Skeletal muscle satellite cell (primary cell): Measurements from ENCODE around the gene MAP2K5.

Source experiments
- H3K27me3 ChIP-seq: 2 replicates; pipeline ENCODE4 v1.7.0; 2013; ENCODE audit warnings: low read length; ENCODE audit not compliant: control insufficient read depth, insufficient read depth
- H3K36me3 ChIP-seq: 2 replicates; pipeline ENCODE4 v1.7.0; 2013; ENCODE audit warnings: mild to moderate bottlenecking, control low read depth, low read length; ENCODE audit not compliant: insufficient read depth
- H3K4me1 ChIP-seq: 2 replicates; pipeline ENCODE4 v1.7.0; 2013; ENCODE audit warnings: low read length; ENCODE audit not compliant: control insufficient read depth, insufficient read depth
- H3K4me2 ChIP-seq: 2 replicates; pipeline ENCODE4 v1.7.0; 2013; ENCODE audit warnings: mild to moderate bottlenecking, low read length
- H3K4me3 ChIP-seq: 2 replicates; pipeline ENCODE4 v1.7.0; 2013; ENCODE audit warnings: low read length
- H3K9ac ChIP-seq: 2 replicates; pipeline ENCODE4 v1.7.0; 2013; ENCODE audit warnings: mild to moderate bottlenecking, low read depth, low read length, moderate library complexity
- H3K9me3 ChIP-seq: replicated peaks from 2 replicates; pipeline ENCODE4 v1.7.0; 2013; ENCODE audit warnings: mild to moderate bottlenecking, control low read depth, low read length

Gene MAP2K5

DNA sequence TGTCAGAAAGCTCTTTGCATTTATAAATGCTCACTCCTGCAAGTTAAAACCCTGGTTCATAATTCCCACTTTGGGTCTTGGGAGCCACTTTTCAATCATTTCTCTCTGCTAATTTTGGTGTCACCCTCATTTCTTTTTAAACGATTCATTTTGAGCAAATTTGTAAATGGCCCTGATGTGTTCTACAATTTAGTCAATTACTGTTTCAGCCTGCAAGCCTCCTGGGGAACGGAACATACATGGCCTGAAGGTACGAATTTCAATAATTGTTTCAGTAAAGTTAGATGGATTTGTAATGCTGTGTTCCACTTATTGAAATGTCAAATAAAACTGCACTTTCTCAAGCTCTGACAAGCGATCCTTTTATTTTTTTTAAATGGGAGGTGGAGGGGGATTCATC is 43.2 kb downstream of the MAP2K5 start:
- Histone ChIP-seq H3K9me3 (no peaks in the 10 kb centered on the region), H3K4me3 (no peak overlapping the region), H3K4me1 (no peaks in the 10 kb centered on the region), H3K36me3 (peaks cover 8% of the 10 kb centered on the region), H3K4me2 (no peak overlapping the region), H3K27me3 (no peaks in the 10 kb centered on the region), H3K9ac (no peak overlapping the region)

DNA sequence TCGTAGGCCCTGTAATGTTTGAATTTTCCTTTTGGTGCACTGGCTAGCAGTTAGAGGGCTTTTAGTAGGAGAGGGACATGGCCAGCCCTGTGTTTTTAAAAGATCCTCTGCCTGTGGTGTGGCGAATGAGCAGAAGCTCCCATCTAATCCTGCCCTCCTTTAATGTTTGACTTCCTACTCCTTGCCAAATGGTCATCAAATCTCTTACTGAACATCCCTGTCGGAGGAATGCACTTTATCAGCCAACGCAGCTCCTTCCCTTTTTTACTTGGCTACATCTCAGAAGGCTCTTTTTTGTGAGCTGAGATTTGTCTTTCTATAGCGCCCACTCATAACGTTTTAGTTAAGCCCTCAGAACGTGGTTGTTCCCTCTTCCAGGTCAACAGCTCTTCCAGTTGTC is 44.8 kb downstream of the MAP2K5 start:
- H3K4me2 ChIP-seq = no peak overlapping the region
- H3K4me3 ChIP-seq = no peak overlapping the region
- no peaks in the 10 kb centered on the region for H3K27me3 ChIP-seq
- no peaks in the 10 kb centered on the region for H3K4me1 ChIP-seq
- peaks cover 8% of the 10 kb centered on the region for H3K36me3 ChIP-seq
- no peaks in the 10 kb centered on the region for H3K9me3 ChIP-seq
- H3K9ac ChIP-seq = no peak overlapping the region

DNA sequence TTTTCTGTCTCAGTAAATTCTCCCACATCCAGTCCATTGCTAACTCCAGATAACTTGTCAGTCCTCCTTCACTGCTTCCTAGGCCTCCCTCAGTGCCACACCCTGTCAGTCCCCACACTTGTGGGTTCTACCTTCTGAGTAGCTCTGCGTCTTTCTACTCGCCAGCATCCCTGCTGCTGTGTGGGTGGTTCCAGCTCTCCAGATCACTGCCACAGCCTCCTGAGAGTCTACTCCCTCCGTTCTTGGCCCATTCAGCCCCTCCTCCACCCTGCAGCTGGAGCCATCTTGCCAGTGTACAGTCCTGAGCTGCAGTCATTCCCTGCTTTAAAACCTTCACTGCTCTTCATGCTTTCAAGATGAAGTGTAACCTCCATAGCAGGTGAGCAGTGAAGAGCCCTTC is 45.3 kb downstream of the MAP2K5 start:
- H3K4me1 ChIP-seq = no peaks in the 10 kb centered on the region
- H3K4me2 ChIP-seq = no peak overlapping the region
- peaks cover 8% of the 10 kb centered on the region for H3K36me3 ChIP-seq

DNA sequence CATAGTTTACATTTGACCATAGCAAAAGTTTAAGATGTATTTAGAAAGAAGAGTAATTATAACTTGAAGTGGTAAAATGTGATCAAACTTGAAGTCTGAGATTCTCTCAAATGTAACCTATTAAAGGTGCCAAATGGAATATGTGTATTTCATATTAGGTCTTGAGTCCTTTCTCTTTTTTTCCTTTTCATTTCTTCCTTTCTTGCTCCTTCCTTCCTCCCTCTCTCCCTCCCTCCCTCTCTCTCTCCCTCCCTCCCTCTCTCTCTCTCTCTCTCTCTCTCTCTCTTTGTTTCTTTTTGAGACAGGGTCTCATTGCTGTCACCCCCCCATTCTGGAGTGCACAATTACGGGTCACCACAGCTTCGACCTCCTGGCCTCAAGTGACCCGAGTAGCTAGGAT is 47.7 kb downstream of the MAP2K5 start:
- Histone ChIP-seq H3K36me3 (peaks cover 8% of the 10 kb centered on the region), H3K4me3 (no peak overlapping the region), H3K9me3 (no peaks in the 10 kb centered on the region), H3K4me1 (peaks cover 3% of the 10 kb centered on the region), H3K27me3 (no peaks in the 10 kb centered on the region), H3K9ac (no peak overlapping the region), H3K4me2 (no peak overlapping the region)

More for the DNA sequence above, 45.3 kb downstream of the MAP2K5 start:
- no peaks in the 10 kb centered on the region for H3K27me3 ChIP-seq
- no peak overlapping the region for H3K9ac ChIP-seq
- H3K9me3 ChIP-seq = no peaks in the 10 kb centered on the region
- H3K4me3 ChIP-seq = no peak overlapping the region

DNA sequence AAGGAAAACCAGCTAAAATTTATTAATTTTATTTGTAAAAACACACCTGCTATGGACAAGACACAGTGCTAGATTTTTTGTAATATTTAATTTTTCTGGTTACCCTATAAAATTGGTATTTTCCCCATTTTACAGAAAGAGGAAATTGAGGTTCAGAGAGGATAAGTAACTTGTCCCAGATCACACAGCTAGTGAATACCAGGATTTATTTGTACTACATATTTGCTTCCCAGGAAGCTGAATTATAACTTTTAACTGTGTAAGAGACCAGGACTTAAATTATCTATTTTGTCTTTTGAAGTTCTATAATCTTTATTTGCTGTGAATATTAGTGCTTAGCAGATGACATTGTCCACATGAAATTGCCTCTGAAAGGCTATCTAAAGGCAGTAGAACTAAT is 49.7 kb downstream of the MAP2K5 start:
- Histone ChIP-seq H3K4me1 (peaks cover 3% of the 10 kb centered on the region), H3K4me3 (no peak overlapping the region), H3K9ac (no peak overlapping the region), H3K36me3 (peaks cover 8% of the 10 kb centered on the region), H3K27me3 (no peaks in the 10 kb centered on the region), H3K4me2 (no peak overlapping the region), H3K9me3 (no peaks in the 10 kb centered on the region)

DNA sequence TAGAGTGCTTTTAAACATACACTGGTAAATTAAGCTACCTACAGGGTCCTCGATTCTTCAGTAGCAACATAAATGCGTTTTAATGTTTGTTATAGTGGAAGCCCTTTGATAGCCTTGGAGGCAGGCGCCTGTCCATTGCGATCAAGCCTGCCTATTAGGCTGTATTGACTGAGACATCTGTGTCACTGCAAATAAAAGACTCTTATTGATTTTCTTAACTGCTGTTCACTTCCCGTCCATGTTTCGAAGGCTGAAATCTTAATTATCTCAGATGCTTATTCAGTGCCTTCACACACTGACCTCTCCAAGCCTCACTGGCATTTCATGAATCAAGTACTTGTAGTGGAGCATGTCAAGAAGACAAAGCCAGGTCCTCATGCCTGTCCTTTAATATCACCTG is 51.1 kb downstream of the MAP2K5 start:
- Histone ChIP-seq H3K4me1 (peaks cover 3% of the 10 kb centered on the region), H3K9me3 (no peaks in the 10 kb centered on the region), H3K4me2 (no peak overlapping the region), H3K9ac (no peak overlapping the region), H3K4me3 (no peak overlapping the region), H3K36me3 (no peaks in the 10 kb centered on the region), H3K27me3 (no peaks in the 10 kb centered on the region)

DNA sequence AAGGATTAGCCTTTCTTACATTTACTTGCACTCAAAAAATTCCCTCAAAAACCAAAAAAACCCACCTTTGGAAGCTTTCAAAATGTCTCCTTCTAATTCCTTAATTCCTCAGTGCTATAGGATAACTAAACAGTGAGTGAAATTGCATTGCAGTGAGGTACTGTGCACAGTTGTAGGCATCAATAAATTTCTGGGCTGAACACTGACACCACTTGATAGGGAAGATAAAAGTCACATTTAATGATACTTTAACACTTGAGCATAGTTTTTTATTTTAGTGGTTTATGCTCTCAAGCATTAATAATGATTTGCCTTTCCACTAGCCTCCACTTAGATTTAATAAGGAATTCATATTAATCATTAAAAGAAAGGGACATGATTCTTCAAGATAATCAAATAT is 52.3 kb downstream of the MAP2K5 start:
- Histone ChIP-seq H3K36me3 (no peaks in the 10 kb centered on the region), H3K9ac (no peak overlapping the region), H3K4me2 (no peak overlapping the region), H3K27me3 (no peaks in the 10 kb centered on the region), H3K4me3 (no peak overlapping the region), H3K4me1 (peaks cover 3% of the 10 kb centered on the region), H3K9me3 (no peaks in the 10 kb centered on the region)

DNA sequence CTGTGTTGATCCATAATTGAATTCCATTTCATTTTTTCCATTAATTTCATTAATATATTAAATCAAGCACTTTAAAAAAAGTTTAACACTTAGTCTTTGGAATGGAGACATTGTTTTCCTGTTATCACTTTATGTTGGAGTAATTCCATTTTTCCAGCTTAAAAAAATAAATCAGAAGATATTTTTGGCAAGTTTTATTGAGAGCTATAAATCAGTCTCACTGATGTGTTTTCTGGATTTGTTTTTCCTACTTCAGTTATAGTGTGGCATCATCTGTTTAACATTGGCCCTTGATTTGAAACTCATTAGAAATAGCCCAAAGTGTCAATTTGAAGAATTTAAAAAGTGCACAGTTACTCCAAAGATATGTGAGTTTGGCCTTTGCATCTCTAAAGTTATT is 53.1 kb downstream of the MAP2K5 start:
- H3K36me3 ChIP-seq = no peaks in the 10 kb centered on the region
- no peaks in the 10 kb centered on the region for H3K27me3 ChIP-seq
- H3K9ac ChIP-seq = no peak overlapping the region
- H3K9me3 ChIP-seq = no peaks in the 10 kb centered on the region
- H3K4me2 ChIP-seq = no peak overlapping the region
- H3K4me3 ChIP-seq = no peak overlapping the region
- peaks cover 4% of the 10 kb centered on the region for H3K4me1 ChIP-seq

DNA sequence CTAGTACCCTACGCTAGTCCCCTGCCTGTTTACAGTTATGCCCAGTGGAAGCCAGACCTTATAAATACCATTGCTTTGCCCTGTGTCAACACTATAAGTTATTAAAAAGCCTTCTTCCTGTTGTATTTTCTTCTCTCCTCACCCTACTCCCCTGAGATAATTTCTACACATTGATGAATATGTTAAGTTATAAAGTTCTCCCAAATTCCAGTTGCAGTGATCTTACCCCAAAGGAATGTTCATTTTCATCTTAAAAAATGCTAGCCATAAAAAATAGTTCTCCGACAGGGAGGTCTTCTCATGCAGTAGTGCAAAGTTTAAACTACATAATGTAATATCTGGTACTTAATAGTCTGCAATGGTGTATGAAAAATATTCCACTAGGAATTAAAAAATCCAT is 58.6 kb downstream of the MAP2K5 start:
- H3K9me3 ChIP-seq = no peaks in the 10 kb centered on the region
- H3K4me1 ChIP-seq = peaks cover 9% of the 10 kb centered on the region
- H3K9ac ChIP-seq = no peak overlapping the region
- H3K36me3 ChIP-seq = no peaks in the 10 kb centered on the region
- H3K4me2 ChIP-seq = no peak overlapping the region
- no peaks in the 10 kb centered on the region for H3K27me3 ChIP-seq
- no peak overlapping the region for H3K4me3 ChIP-seq

DNA sequence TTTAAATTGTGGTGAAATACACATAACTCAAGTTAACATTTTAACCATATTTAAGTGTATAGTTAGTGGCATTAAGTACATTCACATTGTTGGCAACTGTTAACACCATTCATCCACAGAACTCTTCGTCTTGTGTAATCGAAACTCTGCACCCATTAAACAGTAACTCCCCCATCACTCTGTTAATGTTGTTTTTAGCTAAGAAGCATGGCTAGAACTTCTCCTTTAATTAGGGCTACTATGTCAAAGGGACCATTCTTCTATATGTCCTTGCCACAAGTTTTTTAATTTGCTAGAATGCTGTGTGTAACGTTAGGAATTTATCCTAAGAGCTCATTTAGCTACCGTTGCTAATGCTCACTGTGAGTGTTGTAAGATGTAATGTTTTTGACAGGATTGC is 60.6 kb downstream of the MAP2K5 start:
- no peak overlapping the region for H3K4me2 ChIP-seq
- H3K27me3 ChIP-seq = no peaks in the 10 kb centered on the region
- no peak overlapping the region for H3K4me3 ChIP-seq
- H3K9me3 ChIP-seq = no peaks in the 10 kb centered on the region
- peaks cover 9% of the 10 kb centered on the region for H3K4me1 ChIP-seq
- H3K36me3 ChIP-seq = no peaks in the 10 kb centered on the region
- H3K9ac ChIP-seq = no peak overlapping the region

DNA sequence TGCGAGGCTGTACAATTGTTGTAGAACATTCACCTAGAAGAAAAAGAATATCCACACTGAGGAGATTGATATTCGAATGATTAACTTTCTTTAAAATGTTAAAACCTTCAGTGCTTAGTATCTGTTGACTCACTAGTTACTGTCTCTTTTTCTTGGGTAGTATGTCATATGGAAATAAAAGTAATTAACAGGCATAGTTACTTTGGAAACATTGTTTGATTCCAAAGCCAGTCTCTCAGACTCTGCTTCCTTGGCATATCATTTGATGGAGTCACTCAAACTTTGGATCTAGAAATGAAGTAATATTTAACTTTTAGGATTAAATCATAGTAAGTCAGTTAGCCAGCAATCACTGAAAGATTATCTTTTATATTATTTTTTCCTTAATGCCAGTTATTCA is 63.4 kb downstream of the MAP2K5 start:
- Histone ChIP-seq H3K9me3 (no peaks in the 10 kb centered on the region), H3K4me1 (peaks cover 5% of the 10 kb centered on the region), H3K27me3 (no peaks in the 10 kb centered on the region), H3K4me2 (no peak overlapping the region), H3K9ac (no peak overlapping the region), H3K4me3 (no peak overlapping the region), H3K36me3 (no peaks in the 10 kb centered on the region)

DNA sequence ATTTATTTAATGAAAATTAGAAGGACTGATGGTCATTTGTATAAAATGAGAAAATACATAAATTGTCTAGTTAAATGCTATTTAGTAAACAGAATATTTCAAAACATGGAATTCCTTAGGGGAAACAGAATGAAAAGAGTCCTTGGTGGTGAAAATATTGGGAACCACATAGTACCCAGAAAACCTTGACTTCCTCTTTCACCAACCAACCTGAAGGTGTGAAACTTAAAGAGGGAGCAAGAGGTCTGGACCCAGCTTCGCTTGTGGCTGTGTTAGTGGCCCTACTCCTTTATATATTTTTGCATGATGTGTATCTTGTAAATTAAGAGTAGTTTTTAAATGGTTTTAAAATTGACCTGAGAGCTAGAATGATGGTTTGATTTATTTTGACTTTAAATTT is 64.2 kb downstream of the MAP2K5 start:
- no peaks in the 10 kb centered on the region for H3K27me3 ChIP-seq
- H3K4me1 ChIP-seq = no peaks in the 10 kb centered on the region
- no peaks in the 10 kb centered on the region for H3K9me3 ChIP-seq
- H3K4me2 ChIP-seq = no peak overlapping the region
- H3K4me3 ChIP-seq = no peak overlapping the region
- no peaks in the 10 kb centered on the region for H3K36me3 ChIP-seq
- H3K9ac ChIP-seq = no peak overlapping the region
